Measurements from ENCODE around the gene GHITM. TPM values are rescaled to one million over a fixed set of nuclear protein-coding genes. Genes with fewer than 3 reads are reported as not detected.
"Not testable (repeated sequence)": the region's sequence is repeated elsewhere in the genome, so short reads cannot be mapped to it uniquely, and the experiment has no call there.

Gene GHITM
- total RNA-seq, 1 donor: 161 TPM

DNA sequence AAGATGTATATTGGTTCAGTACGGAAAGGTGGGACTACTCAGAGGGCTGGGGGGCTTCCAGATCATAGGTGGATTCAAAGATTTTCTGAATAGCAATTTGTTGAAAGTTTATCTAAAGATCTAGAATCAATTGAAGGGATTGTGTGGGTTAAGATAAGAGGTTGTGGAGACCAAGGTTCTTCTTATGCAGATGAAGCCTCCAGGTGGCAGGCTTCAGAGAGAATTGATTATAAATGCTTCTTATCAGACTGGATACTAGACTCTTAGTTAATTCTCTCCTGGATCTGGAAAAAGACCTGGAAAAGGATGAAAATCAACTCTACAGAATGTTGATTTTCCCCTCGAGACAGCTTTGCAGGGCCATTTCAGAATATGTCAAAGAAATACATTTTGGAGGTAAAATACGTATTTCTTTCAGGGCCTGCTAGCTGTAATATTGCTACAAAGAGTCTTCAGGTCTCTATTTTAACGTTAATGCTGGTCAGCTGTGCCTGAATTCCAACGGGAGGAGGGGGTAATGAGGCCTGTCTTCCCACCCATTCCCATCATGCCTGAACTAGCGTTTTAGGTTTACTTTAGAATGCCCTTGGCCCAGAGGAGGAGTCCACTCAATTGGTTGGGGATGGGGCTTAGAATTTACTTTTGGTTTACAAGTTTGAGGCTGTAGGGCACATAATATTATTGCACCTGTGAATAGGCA is 21.5 kb downstream of the GHITM start:
- H3K4me3 ChIP-seq (ENCODE audit: low read depth, low read length): no peak overlapping the region
- no peak for DNase-seq (ENCODE audit: low read depth)
- TF ChIP-seq, protein P1, sequence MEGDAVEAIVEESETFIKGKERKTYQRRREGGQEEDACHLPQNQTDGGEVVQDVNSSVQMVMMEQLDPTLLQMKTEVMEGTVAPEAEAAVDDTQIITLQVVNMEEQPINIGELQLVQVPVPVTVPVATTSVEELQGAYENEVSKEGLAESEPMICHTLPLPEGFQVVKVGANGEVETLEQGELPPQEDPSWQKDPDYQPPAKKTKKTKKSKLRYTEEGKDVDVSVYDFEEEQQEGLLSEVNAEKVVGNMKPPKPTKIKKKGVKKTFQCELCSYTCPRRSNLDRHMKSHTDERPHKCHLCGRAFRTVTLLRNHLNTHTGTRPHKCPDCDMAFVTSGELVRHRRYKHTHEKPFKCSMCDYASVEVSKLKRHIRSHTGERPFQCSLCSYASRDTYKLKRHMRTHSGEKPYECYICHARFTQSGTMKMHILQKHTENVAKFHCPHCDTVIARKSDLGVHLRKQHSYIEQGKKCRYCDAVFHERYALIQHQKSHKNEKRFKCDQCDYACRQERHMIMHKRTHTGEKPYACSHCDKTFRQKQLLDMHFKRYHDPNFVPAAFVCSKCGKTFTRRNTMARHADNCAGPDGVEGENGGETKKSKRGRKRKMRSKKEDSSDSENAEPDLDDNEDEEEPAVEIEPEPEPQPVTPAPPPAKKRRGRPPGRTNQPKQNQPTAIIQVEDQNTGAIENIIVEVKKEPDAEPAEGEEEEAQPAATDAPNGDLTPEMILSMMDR (IDR thresholded peaks at IDR 0.05; ENCODE audit: insufficient read depth, low read length): no peak

DNA sequence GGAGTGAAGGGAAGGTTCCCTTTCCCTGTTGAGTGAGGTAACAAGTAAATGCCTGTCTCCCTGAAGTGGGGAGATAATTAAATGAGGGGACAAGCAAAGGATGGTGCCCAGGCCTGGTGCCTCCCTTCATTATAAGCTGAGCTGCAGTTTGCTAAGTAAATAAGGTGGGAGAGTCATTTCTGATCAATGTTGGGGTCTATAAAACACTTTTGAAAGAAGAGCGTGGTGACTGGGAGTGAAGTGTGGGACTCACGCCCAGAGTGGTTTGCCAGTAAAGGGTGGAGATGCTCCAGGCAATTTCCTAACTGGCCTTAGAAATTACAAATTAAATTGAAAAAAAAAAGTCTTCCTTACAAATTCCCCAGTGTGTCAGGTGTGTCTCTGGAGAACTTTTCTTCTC is 24.7 kb downstream of the GHITM start:
- TF ChIP-seq, protein P1 (IDR thresholded peaks at IDR 0.05; ENCODE audit: insufficient read depth, low read length): no peak
- H3K4me3 ChIP-seq (ENCODE audit: low read depth, low read length): no peak overlapping the region
- DNase-seq (ENCODE audit: low read depth): no peak

DNA sequence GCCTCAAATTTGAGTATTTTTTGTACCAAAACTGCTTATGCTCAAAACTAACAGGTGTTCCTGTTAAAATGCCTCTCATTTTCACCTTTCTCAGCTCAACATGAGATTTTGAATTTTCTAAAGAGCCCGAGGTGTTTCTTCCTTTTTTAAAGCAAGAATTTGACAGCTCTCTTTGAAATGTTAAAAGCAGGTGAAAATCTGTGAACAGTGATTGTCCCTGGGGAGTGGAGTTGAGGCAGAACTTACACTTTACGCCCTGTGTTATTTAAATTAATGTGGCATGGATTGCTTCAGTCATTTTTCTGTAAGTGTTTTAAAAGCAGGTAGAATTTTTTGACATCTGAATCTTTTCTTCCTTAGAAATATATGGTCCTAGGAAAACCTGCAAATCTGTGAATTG is 25.1 kb downstream of the GHITM start:
- no peak for DNase-seq (ENCODE audit: low read depth)
- H3K4me3 ChIP-seq (ENCODE audit: low read depth, low read length): no peak overlapping the region
- TF ChIP-seq, protein P1 (IDR thresholded peaks at IDR 0.05; ENCODE audit: insufficient read depth, low read length): no peak

DNA sequence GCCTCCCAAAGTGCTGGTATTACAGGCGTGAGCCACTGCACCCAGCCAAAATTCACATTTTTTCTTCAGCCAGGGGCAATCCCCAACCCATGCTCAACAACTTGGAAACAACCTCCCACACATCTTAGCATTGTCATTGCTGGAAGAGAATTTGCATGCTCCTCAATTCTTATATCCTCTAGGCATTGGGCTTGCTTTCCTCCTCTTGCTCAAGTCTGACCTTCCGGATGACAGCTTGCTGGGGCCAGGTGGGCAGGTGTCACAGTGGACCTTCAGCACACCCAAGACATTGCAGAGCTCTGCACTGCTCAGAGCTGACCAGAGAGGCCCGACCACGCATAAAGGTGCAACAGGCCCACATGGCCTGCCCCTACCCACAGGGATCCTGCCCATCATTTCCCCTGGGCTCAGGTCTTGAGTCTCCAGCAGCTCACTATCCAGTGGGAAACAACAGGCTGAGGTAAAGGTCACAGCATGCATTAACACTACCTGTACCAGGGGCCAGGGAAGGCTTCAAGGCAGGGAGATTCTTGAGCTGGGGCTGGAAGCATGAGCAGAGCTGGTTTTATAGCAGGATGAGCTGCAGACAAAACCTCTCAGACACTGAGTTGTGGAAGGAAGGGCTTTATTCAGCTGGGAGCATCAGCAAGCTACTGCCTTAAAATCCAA is 27.4 kb downstream of the GHITM start:
- DNase-seq (ENCODE audit: low read depth): no peak
- TF ChIP-seq, protein P1 (IDR thresholded peaks at IDR 0.05; ENCODE audit: insufficient read depth, low read length): no peak
- H3K4me3 ChIP-seq (ENCODE audit: low read depth, low read length): no peak overlapping the region

DNA sequence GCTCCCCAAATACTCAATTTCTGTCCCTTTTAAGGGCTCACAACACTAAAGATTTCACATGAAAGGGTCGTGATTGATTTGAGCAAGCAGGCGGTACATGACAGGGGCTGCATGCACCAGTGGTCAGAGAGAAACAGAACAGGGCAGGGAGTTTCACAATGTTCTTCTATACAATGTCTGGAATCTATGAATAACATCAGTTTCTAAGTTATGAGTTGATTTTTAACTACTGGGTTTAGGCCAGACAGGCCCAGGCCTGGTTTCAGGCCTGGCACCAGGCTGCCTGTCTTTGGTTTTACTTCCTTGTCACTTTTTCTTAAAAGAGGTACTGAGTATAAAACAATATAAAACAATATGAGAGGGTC is 28.0 kb downstream of the GHITM start:
- DNase-seq (ENCODE audit: low read depth); H3K4me3 ChIP-seq (ENCODE audit: low read depth, low read length): not testable (repeated sequence)

DNA sequence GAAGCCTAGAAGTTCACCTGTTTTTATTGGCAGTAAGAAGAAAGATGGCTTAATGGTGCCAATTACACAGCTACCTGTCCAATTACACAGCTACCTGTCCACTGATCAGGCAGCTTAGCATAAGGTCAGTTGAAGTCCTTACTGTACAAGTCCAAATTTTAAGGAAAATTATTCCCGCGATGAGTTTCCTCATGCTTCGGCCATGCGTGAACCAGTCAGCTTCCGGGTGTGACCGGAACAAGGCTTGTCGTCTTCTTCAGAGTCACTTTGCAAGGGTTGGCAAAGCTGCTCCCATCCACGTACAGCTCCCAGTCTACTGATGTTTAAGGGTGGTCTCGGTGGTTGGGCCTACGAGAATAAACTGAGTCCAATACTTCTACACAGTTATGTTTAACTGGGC is 29.1 kb downstream of the GHITM start:
- not testable (repeated sequence) for H3K4me3 ChIP-seq (ENCODE audit: low read depth, low read length); DNase-seq (ENCODE audit: low read depth)

DNA sequence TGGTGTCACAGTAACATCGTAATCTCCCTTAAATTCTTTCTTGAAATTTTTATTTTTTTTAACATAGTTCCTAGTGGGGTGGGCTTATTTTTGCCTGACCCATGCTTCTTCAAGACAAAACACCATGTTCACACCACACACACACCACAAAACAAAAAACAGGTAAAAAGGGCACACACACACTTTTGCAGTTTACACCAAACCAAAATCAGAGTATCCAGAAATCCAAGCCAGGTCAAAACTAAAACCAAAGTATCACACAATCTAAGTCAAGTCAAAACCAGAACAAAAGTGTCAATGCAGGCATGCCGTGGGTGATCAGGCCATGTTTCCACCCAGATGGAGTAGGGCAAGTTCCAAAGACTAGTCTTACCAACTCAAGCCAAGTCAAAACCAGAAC is 31.9 kb downstream of the GHITM start:
- not testable (repeated sequence) for DNase-seq (ENCODE audit: low read depth); H3K4me3 ChIP-seq (ENCODE audit: low read depth, low read length)

DNA sequence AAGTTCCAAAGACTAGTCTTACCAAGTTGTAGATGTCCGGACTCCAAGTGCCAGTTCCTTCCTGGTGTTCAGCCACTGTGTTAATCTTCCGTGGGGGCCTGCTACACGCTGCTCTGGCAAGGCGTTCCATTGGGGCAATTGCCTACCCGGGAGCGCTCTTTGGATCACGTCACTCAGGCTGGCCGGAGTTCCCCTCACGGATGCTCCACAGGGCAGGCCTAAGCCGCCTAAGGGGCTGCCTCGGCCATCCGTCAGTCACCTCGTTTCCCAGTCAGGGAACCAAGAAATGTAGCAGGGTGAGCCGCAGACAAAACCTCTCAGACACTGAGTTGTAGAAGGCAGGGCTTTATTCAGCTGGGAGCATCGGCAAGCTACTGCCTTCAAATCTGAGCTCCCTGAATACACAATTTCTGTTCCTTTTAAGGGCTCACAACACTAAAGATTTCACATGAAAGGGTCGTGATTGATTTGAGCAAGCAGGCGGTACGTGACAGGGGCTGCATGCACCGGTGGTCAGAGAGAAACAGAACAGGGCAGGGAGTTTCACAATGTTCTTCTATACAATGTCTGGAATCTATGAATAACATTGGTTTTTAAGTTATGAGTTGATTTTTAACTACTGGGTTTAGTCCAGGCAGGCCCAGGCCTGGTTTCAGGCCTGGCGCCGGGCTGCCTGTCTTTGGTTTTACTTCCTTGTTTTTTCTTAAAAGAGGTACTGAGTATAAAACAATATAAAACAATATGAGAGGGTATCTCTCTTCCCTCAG is 32.6 kb downstream of the GHITM start:
- not testable (repeated sequence) for DNase-seq (ENCODE audit: low read depth); H3K4me3 ChIP-seq (ENCODE audit: low read depth, low read length)

Data from fibroblast of the aortic adventitia (primary cell).